BE2C (cell line): ENCODE results near the gene PRM3.

ENCODE experiments used
- DNase-seq: peaks from one replicate; pipeline ENCODE4 v3.0.0-alpha.2; 2020
- H3K27me3 ChIP-seq: fragments of 250-450 bp; sonication (Bioruptor Pico); 2 replicates; pipeline ENCODE4 v1.5.1; 2020; ENCODE audit warnings: mild to moderate bottlenecking
- H3K36me3 ChIP-seq: fragments of 250-450 bp; sonication (Bioruptor Pico); 2 replicates; pipeline ENCODE4 v1.5.1; 2020; ENCODE audit warnings: mild to moderate bottlenecking
- H3K4me1 ChIP-seq: fragments of 250-450 bp; sonication (Bioruptor Pico); 2 replicates; pipeline ENCODE4 v1.5.1; 2020
- H3K4me3 ChIP-seq: 2 replicates; pipeline ENCODE4 v1.5.1; 2011; ENCODE audit warnings: low read depth, low read length
- H3K9me3 ChIP-seq: fragments of 250-450 bp; sonication (Bioruptor Pico); 2 replicates; pipeline ENCODE4 v1.5.1; 2020
- TF ChIP-seq, protein P1 (sequence below): IDR thresholded peaks from 2 replicates; pipeline ENCODE4 v1.5.1; 2012; ENCODE audit warnings: mild to moderate bottlenecking, low read depth, low read length

Gene PRM3

DNA sequence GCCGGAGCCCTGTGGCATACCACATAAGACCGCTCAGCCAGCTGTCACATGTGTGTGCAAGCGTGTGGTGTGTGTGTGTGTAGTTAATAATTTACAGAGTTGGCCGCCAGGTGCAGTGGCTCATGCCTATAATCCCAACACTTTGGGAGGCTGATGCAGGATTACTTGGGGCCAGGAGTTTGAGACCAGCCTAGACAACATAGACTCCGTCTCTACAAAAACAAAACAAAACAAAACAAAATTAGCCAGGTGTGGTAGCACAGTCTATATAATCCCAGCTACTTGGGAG lies 37.8 kb downstream of the PRM3 start:
- TF ChIP-seq, protein P1, sequence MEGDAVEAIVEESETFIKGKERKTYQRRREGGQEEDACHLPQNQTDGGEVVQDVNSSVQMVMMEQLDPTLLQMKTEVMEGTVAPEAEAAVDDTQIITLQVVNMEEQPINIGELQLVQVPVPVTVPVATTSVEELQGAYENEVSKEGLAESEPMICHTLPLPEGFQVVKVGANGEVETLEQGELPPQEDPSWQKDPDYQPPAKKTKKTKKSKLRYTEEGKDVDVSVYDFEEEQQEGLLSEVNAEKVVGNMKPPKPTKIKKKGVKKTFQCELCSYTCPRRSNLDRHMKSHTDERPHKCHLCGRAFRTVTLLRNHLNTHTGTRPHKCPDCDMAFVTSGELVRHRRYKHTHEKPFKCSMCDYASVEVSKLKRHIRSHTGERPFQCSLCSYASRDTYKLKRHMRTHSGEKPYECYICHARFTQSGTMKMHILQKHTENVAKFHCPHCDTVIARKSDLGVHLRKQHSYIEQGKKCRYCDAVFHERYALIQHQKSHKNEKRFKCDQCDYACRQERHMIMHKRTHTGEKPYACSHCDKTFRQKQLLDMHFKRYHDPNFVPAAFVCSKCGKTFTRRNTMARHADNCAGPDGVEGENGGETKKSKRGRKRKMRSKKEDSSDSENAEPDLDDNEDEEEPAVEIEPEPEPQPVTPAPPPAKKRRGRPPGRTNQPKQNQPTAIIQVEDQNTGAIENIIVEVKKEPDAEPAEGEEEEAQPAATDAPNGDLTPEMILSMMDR = no peak
- no peak overlapping the region for H3K4me3 ChIP-seq
- H3K9me3 ChIP-seq = no peaks in the 10 kb centered on the region; the same call in 1 of the 2 replicates
- no peaks in the 10 kb centered on the region for H3K36me3 ChIP-seq
- no peaks in the 10 kb centered on the region for H3K4me1 ChIP-seq
- no peaks in the 10 kb centered on the region for H3K27me3 ChIP-seq
- DNase-seq = no peak

DNA sequence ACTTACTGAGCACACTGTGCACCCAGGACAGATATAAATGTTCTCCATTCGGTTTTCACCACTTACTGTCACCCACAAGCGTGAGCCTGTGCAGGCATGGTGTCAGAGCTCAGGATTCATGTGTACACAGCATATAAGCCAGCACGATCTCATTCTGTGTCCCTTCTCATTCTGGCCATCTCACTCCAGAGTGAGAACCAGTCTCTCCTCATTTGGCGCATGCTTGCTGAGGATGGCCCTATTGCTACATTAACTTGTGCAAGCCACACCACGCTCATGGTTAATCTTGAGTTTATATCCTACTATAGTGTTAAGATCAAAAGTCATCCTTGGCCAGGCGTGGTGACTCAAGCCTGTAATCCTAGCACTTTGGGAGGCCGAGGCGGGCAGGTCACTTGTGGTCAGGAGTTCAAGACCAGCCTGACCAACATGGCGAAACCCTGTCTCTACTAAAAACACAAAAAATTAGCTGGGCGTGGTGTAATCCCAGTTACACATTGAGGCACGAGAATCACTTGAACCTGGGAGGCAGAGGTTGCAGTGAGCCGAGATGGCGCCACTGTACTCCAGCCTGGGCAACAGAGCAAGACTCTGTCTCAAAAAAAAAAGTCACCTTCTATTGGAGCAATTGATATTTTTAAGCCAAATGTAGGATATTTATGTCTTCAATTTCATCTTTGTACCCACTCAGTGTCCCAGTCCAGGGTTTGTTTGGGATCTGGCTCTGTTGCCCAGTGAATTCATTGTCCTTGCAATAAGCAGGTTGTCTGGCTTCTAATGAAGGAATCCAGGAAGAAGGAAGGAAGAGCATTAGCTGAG lies 38.3 kb downstream of the PRM3 start:
- Histone ChIP-seq H3K9me3 (no peaks in the 10 kb centered on the region; the same call in 1 of the 2 replicates), H3K36me3 (no peaks in the 10 kb centered on the region), H3K27me3 (no peaks in the 10 kb centered on the region), H3K4me1 (no peaks in the 10 kb centered on the region), H3K4me3 (no peak overlapping the region)
- TF ChIP-seq, protein P1 = no peak
- no peak for DNase-seq

DNA sequence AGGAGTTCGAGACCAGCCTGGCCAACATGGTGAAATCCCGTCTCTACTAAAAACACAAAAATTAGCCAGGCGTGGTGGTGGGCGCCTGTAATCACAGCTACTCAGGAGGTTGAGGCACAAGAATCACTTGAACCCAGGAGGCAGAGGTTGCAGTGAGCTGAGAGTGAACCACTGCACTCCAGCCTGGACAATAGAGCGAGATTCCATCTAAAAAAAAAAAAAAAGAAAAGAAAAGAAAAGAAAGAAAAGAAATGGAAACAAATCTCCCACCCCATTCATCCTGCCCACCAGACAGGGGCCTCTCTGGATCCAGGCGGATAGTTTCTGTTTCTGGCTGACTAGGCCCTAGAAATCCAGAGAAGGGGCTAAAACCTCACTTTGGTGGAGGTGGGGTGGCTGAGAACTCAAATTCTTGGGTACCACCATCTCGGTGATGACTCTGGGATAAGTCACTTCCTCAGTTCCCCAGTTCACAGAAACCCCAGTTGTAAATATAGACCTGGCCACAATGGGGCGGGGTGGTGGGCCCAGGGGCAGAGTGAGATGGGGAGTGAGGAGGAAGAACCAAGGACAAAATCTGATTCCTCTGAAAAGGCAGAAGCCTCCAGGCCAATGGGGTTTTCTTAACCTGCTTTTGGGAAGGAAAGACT lies 39.6 kb downstream of the PRM3 start:
- H3K9me3 ChIP-seq = no peaks in the 10 kb centered on the region; the same call in 1 of the 2 replicates
- no peak overlapping the region for H3K4me3 ChIP-seq
- no peak for DNase-seq
- no peaks in the 10 kb centered on the region for H3K4me1 ChIP-seq
- H3K36me3 ChIP-seq = no peaks in the 10 kb centered on the region
- TF ChIP-seq, protein P1 = no peak
- no peaks in the 10 kb centered on the region for H3K27me3 ChIP-seq

DNA sequence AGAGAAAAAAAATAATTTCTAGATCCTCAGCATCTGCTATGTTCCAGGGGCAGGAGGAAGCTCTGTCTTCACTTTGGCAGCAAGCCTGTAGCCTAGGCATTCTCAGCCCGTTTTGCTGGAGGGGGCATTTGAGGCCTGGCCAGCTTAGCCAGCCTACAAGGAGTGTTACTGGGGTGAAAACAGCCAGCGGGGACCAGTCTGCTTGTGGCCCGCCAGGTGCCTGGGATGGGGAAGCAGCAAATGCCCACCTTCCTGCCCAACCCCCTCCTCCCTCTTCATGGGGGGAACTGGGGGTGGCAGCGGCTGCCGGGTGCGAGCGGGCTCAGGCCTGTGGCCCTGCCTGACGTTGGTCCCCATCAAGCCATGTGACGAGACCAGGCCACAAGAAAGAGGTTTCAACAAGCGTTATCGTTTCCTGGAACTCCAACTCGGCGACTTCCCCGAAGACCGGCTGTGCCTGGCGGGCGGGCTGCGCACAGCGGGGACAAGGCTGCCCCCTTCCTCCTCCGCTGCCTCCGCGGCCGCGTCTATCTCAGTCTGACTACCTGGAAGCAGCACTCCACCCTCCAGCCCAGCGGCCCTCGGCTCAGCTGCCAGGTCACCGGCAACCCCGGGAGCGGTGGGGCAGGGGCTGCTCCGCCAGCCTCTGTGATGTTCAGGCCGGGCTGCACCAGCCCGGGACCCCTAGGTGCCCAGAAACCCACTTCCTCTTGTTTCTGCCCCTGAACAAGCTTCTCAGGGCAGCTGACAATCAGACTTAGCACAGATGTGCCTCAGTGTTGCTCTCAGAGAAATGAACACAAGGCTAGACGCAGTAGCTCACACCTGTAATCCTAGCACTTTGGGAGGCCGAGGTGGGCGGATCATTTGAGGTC lies 40.3 kb downstream of the PRM3 start:
- H3K4me1 ChIP-seq = no peaks in the 10 kb centered on the region
- TF ChIP-seq, protein P1 = no peak
- H3K27me3 ChIP-seq = no peaks in the 10 kb centered on the region
- H3K36me3 ChIP-seq = no peaks in the 10 kb centered on the region
- H3K9me3 ChIP-seq = no peaks in the 10 kb centered on the region; the same call in 1 of the 2 replicates
- H3K4me3 ChIP-seq = no peak overlapping the region
- DNase-seq = no peak

DNA sequence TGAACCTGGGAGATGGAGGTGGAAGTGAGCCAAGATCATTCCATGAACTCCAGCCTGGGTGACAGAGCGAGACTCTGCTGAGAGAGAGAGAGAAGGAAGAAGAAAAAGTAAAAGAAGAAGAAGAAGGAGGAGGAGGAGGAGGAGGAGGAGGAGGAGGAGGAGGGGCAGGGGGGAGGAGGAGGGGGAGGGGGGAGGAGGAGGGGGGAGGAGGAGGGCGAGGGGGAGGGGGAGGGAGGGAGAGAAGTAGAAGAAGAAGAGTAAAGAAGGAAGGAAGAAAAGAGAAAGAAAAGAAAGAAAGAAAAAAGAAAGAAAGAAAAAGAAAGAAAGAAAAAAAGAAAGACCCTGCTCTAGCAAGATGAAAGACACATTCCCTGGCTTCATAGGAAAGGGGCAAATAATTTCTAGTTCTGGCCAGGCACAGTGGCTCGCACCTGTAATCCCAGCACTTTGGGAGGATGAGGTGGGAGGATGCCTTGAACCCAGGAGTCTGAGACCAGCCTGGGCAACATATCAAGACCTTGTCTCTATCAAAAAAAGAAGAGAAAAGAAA lies 41.1 kb downstream of the PRM3 start:
- no peak for DNase-seq
- H3K4me1 ChIP-seq = no peaks in the 10 kb centered on the region
- no peaks in the 10 kb centered on the region; the same call in 1 of the 2 replicates for H3K9me3 ChIP-seq
- TF ChIP-seq, protein P1 = no peak
- H3K4me3 ChIP-seq = no peak overlapping the region
- no peaks in the 10 kb centered on the region for H3K27me3 ChIP-seq
- H3K36me3 ChIP-seq = no peaks in the 10 kb centered on the region
